SK-N-SH (cell line): ENCODE data around the gene MCF2L2.

ENCODE experiments used
- ELF1 ChIP-seq: IDR thresholded peaks from 2 replicates; pipeline ENCODE4 v1.4.0; 2012
- EP300 ChIP-seq, 2 experiments: IDR thresholded peaks; 2 replicates each; pipeline versions ENCODE4 v1.4.0 to v1.6.1; 2012; ENCODE audit warnings: borderline replicate concordance in 1 of 2, low read depth in 1 of 2, low read length in 1 of 2
- FOXM1 ChIP-seq: IDR thresholded peaks from 2 replicates; pipeline ENCODE4 v1.4.0; 2012; ENCODE audit warnings: low read depth, mild to moderate bottlenecking
- NFIC ChIP-seq: IDR thresholded peaks from 2 replicates; pipeline ENCODE4 v1.4.0; 2012; ENCODE audit warnings: borderline replicate concordance
- TEAD4 ChIP-seq: IDR thresholded peaks from 2 replicates; pipeline ENCODE4 v1.4.0; 2012; ENCODE audit warnings: mild to moderate bottlenecking, borderline replicate concordance; ENCODE audit not compliant: insufficient read depth
- USF1 ChIP-seq: IDR thresholded peaks from 2 replicates; pipeline ENCODE4 v1.4.0; 2012; ENCODE audit warnings: low read depth, borderline replicate concordance
- ZBTB33 ChIP-seq: IDR thresholded peaks from 2 replicates; pipeline ENCODE4 v1.4.0; 2012; ENCODE audit warnings: low read depth, borderline replicate concordance
- TF ChIP-seq, protein P1 (sequence below): IDR thresholded peaks from 2 replicates; pipeline ENCODE4; 2012
- TF ChIP-seq, protein P2 (sequence below): fragments of 200-600 bp; sonication (generic); IDR thresholded peaks from 2 replicates; pipeline ENCODE4 v1.6.1; 2017; ENCODE audit warnings: antibody characterized with exemption, mild to moderate bottlenecking, moderate library complexity
- TF ChIP-seq, protein P3 (sequence below): IDR thresholded peaks from 2 replicates; pipeline ENCODE4 v1.6.1; 2012; ENCODE audit warnings: mild to moderate bottlenecking, low read depth, low read length, moderate library complexity
- TF ChIP-seq, protein P4 (sequence below): fragments of 150-350 bp; IDR thresholded peaks from 2 replicates; pipeline ENCODE4 v1.6.1; 2016; ENCODE audit warnings: mild to moderate bottlenecking, low read depth, low read length

DNA sequence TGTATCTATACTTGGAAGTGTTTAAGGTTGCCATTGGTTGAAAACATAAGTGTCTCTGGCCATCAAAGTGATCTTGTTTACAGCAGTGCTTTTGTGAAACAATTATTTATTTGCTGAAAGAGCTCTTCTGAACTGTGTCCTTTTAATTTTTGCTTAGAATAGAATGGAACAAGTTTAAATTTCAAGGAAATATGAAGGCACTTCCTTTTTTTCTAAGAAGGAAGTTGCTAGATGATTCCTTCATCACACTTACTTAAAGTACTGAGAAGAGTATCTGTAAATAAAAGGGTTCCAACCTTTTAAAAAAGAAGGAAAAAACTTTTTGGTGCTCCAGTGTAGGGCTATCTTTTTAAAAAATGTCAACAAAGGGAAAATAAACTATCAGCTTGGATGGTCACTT is 155.6 kb downstream of the MCF2L2 start:
- TF ChIP-seq EP300 (IDR thresholded peaks at IDR 0.05; ENCODE audit: borderline replicate concordance in 1 of 2, low read depth in 1 of 2, low read length in 1 of 2) (no peak), USF1 (no peak), TEAD4 (no peak), ELF1 (no peak), ZBTB33 (no peak), NFIC (no peak), FOXM1 (no peak)
- TF ChIP-seq, protein P1, sequence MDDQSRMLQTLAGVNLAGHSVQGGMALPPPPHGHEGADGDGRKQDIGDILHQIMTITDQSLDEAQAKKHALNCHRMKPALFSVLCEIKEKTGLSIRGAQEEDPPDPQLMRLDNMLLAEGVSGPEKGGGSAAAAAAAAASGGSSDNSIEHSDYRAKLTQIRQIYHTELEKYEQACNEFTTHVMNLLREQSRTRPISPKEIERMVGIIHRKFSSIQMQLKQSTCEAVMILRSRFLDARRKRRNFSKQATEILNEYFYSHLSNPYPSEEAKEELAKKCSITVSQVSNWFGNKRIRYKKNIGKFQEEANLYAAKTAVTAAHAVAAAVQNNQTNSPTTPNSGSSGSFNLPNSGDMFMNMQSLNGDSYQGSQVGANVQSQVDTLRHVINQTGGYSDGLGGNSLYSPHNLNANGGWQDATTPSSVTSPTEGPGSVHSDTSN, result no peak
- TF ChIP-seq, protein P2, sequence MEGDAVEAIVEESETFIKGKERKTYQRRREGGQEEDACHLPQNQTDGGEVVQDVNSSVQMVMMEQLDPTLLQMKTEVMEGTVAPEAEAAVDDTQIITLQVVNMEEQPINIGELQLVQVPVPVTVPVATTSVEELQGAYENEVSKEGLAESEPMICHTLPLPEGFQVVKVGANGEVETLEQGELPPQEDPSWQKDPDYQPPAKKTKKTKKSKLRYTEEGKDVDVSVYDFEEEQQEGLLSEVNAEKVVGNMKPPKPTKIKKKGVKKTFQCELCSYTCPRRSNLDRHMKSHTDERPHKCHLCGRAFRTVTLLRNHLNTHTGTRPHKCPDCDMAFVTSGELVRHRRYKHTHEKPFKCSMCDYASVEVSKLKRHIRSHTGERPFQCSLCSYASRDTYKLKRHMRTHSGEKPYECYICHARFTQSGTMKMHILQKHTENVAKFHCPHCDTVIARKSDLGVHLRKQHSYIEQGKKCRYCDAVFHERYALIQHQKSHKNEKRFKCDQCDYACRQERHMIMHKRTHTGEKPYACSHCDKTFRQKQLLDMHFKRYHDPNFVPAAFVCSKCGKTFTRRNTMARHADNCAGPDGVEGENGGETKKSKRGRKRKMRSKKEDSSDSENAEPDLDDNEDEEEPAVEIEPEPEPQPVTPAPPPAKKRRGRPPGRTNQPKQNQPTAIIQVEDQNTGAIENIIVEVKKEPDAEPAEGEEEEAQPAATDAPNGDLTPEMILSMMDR, result no peak
- TF ChIP-seq, protein P3, sequence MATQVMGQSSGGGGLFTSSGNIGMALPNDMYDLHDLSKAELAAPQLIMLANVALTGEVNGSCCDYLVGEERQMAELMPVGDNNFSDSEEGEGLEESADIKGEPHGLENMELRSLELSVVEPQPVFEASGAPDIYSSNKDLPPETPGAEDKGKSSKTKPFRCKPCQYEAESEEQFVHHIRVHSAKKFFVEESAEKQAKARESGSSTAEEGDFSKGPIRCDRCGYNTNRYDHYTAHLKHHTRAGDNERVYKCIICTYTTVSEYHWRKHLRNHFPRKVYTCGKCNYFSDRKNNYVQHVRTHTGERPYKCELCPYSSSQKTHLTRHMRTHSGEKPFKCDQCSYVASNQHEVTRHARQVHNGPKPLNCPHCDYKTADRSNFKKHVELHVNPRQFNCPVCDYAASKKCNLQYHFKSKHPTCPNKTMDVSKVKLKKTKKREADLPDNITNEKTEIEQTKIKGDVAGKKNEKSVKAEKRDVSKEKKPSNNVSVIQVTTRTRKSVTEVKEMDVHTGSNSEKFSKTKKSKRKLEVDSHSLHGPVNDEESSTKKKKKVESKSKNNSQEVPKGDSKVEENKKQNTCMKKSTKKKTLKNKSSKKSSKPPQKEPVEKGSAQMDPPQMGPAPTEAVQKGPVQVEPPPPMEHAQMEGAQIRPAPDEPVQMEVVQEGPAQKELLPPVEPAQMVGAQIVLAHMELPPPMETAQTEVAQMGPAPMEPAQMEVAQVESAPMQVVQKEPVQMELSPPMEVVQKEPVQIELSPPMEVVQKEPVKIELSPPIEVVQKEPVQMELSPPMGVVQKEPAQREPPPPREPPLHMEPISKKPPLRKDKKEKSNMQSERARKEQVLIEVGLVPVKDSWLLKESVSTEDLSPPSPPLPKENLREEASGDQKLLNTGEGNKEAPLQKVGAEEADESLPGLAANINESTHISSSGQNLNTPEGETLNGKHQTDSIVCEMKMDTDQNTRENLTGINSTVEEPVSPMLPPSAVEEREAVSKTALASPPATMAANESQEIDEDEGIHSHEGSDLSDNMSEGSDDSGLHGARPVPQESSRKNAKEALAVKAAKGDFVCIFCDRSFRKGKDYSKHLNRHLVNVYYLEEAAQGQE, result no peak
- TF ChIP-seq, protein P4, sequence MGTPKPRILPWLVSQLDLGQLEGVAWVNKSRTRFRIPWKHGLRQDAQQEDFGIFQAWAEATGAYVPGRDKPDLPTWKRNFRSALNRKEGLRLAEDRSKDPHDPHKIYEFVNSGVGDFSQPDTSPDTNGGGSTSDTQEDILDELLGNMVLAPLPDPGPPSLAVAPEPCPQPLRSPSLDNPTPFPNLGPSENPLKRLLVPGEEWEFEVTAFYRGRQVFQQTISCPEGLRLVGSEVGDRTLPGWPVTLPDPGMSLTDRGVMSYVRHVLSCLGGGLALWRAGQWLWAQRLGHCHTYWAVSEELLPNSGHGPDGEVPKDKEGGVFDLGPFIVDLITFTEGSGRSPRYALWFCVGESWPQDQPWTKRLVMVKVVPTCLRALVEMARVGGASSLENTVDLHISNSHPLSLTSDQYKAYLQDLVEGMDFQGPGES, result no peak
